HG03045 (cell line): ENCODE data around the gene SEMA4D.

ENCODE experiments used
- ATAC-seq: cut with Tn5 transposase; IDR thresholded peaks from one replicate; pipeline ENCODE4 v1.9.1; 2021; ENCODE audit warnings: mild to moderate bottlenecking, moderate library complexity; ENCODE audit not compliant: unreplicated experiment

The SEMA4D gene

GRCh38 chr9:89502038-89502601, 4.2 kb upstream of the SEMA4D start:
- ATAC-seq, result no peak

GRCh38 chr9:89501311-89501898, 3.5 kb upstream of the SEMA4D start:
- no peak for ATAC-seq

- no peak for ATAC-seq
Observed at GRCh38 chr9:89500008-89500407, 2.1 kb upstream of the SEMA4D start.

- ATAC-seq, result no peak
Observed at GRCh38 chr9:89498852-89499480, 1.1 kb upstream of the SEMA4D start.

- peak; percentile 48 for ATAC-seq
Observed at GRCh38 chr9:89497257-89497963, 503 bp downstream of the SEMA4D start.

GRCh38 chr9:89496645-89497256, 1.2 kb downstream of the SEMA4D start:
- ATAC-seq, result no peak

- ATAC-seq, result no peak
Observed at GRCh38 chr9:89495824-89496560, 1.9 kb downstream of the SEMA4D start.

GRCh38 chr9:89494199-89494598, 3.7 kb downstream of the SEMA4D start:
- ATAC-seq, result no peak

- no peak for ATAC-seq
Observed at GRCh38 chr9:89493671-89494070, 4.2 kb downstream of the SEMA4D start.

GRCh38 chr9:89493181-89493580, 4.7 kb downstream of the SEMA4D start:
- ATAC-seq, result no peak

GRCh38 chr9:89492586-89492985, 5.3 kb downstream of the SEMA4D start:
- no peak for ATAC-seq

- no peak for ATAC-seq
Observed at GRCh38 chr9:89491694-89492093, 6.2 kb downstream of the SEMA4D start.

- ATAC-seq, result no peak
Observed at GRCh38 chr9:89489548-89490530, 8.1 kb downstream of the SEMA4D start.

GRCh38 chr9:89488936-89489335, 9.0 kb downstream of the SEMA4D start:
- no peak for ATAC-seq

GRCh38 chr9:89488131-89488530, 9.8 kb downstream of the SEMA4D start:
- ATAC-seq, result no peak

GRCh38 chr9:89486681-89487080, 11.2 kb downstream of the SEMA4D start:
- ATAC-seq, result no peak

- ATAC-seq, result no peak
Observed at GRCh38 chr9:89484475-89485404, 13.2 kb downstream of the SEMA4D start.

- peak; percentile 85 for ATAC-seq
Observed at GRCh38 chr9:89483592-89484474, 14.1 kb downstream of the SEMA4D start.
